GM20000 (cell line): ENCODE data around the gene KDM7A.

Source experiments
- DNase-seq: peaks from one replicate; pipeline ENCODE4 v3.0.0; 2012; ENCODE audit warnings: low spot score
- TF ChIP-seq, protein P1 (sequence below): IDR thresholded peaks from 2 replicates; pipeline ENCODE4 v1.5.1; 2012; ENCODE audit warnings: mild to moderate bottlenecking, control low read depth; ENCODE audit errors: extremely low read depth, missing control alignments

KDM7A gene

GRCh38 chr7:140197218-140197890, 20.6 kb upstream of the KDM7A start:
- no peak for DNase-seq
- TF ChIP-seq, protein P1, sequence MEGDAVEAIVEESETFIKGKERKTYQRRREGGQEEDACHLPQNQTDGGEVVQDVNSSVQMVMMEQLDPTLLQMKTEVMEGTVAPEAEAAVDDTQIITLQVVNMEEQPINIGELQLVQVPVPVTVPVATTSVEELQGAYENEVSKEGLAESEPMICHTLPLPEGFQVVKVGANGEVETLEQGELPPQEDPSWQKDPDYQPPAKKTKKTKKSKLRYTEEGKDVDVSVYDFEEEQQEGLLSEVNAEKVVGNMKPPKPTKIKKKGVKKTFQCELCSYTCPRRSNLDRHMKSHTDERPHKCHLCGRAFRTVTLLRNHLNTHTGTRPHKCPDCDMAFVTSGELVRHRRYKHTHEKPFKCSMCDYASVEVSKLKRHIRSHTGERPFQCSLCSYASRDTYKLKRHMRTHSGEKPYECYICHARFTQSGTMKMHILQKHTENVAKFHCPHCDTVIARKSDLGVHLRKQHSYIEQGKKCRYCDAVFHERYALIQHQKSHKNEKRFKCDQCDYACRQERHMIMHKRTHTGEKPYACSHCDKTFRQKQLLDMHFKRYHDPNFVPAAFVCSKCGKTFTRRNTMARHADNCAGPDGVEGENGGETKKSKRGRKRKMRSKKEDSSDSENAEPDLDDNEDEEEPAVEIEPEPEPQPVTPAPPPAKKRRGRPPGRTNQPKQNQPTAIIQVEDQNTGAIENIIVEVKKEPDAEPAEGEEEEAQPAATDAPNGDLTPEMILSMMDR = no peak

- no peak for DNase-seq
- TF ChIP-seq, protein P1 = no peak
Measured at GRCh38 chr7:140196361-140197217, 19.8 kb upstream of the KDM7A start.

GRCh38 chr7:140195859-140196258, 19.1 kb upstream of the KDM7A start:
- TF ChIP-seq, protein P1 = no peak
- DNase-seq = no peak

- TF ChIP-seq, protein P1 = no peak
- no peak for DNase-seq
Measured at GRCh38 chr7:140192620-140193019, 15.8 kb upstream of the KDM7A start.

DNA sequence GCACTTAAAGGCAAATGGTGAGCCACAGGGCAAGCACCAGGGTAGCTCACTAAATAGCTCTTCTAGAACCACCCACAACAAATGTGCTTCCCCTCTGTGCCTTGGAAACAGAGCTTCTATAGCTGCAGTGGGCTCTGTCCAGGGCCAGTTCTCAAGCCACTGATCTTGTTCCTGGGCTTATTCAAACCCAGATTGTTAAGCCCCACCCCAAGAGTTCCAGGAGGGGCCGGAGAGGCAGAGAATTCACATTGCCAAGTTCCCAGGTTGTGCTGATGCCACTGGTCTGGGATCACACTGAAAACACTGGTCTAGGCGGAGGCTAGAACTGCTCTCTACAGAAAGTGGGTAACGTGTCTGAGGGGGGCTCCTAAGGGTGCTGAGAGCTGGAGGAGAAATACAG, 15.4 kb upstream of the KDM7A start:
- TF ChIP-seq, protein P1 = no peak
- no peak for DNase-seq

DNA sequence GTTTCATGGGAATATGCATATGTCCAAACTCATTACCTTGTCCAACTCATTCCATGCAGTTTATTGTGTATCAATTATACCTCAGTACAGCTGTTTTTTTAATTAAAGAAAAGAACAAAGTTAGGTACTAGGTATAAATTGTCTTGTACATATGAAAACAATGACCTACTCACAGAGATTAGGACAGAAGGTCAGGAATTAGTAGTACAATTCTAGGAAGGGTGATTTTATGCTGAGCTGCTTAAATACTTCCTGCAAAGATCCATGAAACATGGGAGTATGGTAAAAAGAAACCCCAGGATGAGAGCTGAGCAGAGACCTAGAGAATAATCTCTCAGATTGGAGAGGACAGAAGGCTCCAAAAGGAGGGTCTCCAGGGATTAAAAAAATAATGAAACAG, 13.8 kb upstream of the KDM7A start:
- TF ChIP-seq, protein P1 = no peak

DNA sequence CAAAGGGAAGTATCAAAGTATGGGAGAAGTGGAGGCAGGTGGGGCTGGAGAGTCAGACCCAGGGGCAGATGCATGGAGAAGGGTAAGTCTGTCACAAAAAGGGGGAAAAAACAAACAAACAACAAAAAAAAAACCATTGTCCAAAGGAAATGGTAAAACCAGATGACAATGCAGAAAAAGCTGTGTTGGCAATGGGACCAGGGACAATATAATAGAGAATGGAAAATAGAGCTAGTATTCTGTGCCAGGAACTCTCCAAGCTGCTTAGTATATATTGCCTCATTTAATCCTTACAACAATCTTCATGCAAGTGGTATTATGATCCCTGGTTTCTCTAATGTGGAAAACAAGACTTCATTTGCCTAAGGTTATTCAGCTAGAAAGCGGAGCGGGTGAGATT, 13.1 kb upstream of the KDM7A start:
- TF ChIP-seq, protein P1 = no peak
- DNase-seq = no peak

More for the DNA sequence above, 13.8 kb upstream of the KDM7A start:
- no peak for DNase-seq
